Measurements from ENCODE around the gene CHKB.
A peak's percentile ranks its signal among the peaks of the same experiment; 100 is the strongest.
"Not testable (repeated sequence)": the region's sequence is repeated elsewhere in the genome, so short reads cannot be mapped to it uniquely, and the experiment has no call there.

CHKB gene, protein sequence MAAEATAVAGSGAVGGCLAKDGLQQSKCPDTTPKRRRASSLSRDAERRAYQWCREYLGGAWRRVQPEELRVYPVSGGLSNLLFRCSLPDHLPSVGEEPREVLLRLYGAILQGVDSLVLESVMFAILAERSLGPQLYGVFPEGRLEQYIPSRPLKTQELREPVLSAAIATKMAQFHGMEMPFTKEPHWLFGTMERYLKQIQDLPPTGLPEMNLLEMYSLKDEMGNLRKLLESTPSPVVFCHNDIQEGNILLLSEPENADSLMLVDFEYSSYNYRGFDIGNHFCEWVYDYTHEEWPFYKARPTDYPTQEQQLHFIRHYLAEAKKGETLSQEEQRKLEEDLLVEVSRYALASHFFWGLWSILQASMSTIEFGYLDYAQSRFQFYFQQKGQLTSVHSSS

DNA sequence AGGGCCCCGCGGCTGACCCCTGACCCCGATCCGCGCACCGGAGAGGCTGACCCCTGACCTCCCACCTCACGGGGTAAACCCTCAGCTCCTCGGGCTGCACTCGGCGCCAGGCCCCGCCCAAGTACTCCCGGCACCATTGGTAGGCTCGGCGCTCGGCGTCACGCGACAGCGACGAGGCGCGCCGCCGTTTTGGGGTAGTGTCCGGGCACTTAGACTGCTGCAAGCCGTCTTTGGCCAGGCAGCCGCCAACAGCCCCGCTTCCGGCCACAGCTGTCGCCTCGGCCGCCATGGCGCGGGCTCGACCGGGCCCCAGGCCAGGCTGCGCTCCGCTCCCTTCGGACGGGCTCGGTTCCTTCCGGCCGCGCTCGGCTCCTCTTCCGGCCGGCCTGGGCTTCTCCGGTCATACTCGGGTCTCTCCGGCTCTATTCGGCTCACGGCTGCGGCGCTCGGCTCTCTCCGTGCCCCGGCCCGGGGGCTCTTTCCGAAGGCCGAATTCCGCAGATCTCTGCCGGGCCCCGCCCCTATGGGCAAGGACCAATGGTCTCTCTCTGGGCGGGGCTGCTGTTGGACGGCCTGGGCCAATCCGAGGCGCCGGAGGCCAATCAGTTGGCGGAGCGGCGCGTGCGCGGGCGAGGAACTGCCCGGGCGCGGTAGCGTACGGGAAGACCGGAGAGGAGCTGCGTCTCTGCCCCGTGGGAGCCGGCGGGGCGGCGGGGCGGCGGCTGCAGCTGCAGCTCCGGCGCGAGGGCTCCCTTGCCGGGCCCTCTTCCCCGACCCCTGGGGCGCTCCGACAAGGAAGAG is at the start of gene CHKB:
Gene CHKB (minus strand): TSS at position 357 of the 801 bp plus-strand sequence. CDS start 68 bp downstream, at position 289.
- DNase-seq = peak; percentile 94 to 99 (median 96)

GRCh38 chr22:50630376-50630775 is 47.7 kb upstream of the CHKB start:
- no peak for DNase-seq

- no peak for DNase-seq
Measured at GRCh38 chr22:50628543-50629134, 46.0 kb upstream of the CHKB start.

GRCh38 chr22:50627642-50628542 is 45.2 kb upstream of the CHKB start, which contains the start of gene ARSA:
Gene ARSA (minus strand): TSS chr22:50628152. CDS start chr22:50627779, 373 bp downstream.
- DNase-seq = peak; percentile 49 to 67 (median 61)

DNA sequence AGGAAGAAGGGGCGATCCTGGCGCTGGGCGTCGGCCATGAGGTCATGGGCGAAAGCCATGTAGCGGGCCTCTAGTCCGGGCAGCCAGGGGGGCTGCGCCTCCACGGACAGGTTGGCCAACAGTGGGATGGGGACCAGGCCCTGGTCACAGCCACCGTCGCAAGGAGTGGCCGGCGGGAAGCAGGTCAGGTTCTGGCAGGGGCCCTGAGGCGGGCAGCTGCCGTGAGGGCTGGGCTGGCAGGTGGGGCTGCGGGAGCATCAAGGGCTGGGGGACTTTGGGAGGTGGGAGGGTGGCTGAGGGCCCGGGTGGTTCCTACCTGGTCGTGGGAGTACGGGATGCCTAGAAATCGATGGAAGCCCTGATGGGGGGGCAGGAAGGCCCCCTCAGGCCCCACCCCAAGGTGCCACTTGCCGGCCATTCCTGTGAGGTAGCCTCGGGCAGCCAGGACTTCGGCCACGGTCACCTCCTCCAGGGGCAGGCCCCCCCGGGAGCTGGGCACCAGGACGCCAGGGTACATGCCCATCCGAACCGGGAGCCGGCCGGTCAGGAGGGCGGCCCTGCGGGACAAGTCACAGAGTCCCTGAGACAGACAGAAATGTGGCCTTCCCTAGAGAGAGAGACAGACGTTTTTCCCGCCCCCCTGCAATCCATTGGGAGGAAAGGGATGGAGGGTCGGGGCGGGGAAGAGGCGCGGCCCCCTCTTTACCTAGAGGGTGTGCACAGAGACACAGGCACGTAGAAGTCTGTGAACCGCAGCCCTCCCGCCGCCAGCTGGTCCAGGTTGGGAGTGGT is 44.4 kb upstream of the CHKB start:
- no peak for DNase-seq

GRCh38 chr22:50626314-50626849 is 43.7 kb upstream of the CHKB start:
- DNase-seq = no peak

- no peak for DNase-seq
Measured at GRCh38 chr22:50625568-50626313, 43.1 kb upstream of the CHKB start.

DNA sequence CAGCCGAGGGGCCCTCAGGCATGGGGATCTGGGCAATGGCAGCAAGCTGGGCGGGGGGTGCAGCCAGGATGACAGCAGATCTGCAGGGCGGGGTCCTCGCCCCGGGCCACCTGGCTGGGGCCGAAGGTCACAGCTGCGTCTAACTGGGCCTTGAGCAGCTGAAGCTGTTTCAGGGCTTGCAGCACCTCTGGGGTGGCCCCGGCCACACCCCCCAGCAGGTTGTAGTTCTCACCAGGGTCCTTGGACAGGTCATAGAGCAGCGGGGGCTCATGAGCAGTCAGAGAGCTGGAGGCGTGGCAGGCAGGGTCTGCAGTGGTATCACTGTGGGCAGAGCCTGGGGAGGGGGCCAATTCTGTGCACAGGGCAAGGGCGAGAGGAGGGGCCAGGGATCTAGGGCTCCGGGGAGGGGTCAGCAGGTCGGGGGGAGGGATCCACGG is 42.5 kb upstream of the CHKB start:
- no peak for DNase-seq

GRCh38 chr22:50624347-50625130 is 41.9 kb upstream of the CHKB start:
- no peak for DNase-seq

- no peak for DNase-seq
Measured at GRCh38 chr22:50622723-50623327, 40.2 kb upstream of the CHKB start.

- DNase-seq = no peak
Measured at GRCh38 chr22:50621948-50622722, 39.5 kb upstream of the CHKB start.

GRCh38 chr22:50621356-50621880 is 38.8 kb upstream of the CHKB start:
- DNase-seq = peak in 1 of 4 experiments; percentile 19

GRCh38 chr22:50620593-50621355 is 38.1 kb upstream of the CHKB start:
- DNase-seq = peak in 2 of 4 experiments; percentile 42 to 46

DNA sequence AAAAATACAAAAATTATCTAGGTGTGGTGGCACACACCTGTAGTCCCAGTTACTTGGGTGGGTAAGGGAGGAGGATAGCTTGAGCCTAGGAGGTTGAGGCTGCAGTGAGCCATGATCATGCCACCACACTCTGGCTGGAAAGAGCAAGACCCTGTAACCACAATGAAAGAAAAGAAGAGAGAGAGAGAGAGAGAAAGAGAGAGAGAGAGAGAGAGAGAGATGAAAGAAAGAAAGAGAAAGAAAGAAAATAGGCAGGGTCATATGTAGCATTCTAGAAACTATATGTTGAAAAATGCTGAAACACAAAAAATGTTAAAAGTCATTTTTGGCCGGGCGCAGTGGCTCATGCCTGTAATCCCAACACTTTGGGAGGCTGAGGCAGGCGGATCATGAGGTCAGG is 31.6 kb upstream of the CHKB start:
- DNase-seq = not testable (repeated sequence)

DNA sequence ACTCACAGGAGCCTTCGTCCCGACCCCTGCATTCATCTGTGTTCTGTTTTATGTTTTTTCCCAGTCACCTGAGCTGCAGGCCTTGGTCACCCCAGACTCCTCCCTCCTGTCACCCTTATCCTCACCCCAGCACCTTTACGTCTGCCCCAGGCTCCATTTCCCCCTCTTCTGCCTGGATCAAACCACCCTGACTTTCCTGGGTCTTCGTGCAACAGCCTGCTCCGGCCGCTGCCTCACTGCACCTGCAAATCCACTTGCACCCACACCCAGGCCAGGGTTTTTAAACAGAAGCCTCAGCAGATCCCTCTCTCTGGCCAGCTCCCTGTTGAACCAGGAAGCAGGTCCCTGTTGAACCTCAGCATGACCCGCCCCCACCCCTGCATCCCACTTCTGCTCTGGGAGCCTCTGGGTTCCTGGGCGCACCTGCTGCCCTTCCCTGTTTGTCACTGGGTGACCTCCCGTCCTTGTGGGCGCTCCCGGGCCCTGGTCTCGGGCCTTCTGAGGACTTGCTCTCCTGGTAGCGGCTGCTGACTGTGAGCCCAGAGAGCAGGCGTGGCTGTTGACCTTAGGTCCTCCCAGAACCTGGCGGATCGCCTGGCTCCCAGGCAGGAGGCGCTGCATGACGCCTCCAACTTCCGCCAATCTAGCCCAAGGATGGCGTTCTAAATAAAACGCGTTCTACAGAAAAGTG is 30.8 kb upstream of the CHKB start:
- DNase-seq = no peak

DNA sequence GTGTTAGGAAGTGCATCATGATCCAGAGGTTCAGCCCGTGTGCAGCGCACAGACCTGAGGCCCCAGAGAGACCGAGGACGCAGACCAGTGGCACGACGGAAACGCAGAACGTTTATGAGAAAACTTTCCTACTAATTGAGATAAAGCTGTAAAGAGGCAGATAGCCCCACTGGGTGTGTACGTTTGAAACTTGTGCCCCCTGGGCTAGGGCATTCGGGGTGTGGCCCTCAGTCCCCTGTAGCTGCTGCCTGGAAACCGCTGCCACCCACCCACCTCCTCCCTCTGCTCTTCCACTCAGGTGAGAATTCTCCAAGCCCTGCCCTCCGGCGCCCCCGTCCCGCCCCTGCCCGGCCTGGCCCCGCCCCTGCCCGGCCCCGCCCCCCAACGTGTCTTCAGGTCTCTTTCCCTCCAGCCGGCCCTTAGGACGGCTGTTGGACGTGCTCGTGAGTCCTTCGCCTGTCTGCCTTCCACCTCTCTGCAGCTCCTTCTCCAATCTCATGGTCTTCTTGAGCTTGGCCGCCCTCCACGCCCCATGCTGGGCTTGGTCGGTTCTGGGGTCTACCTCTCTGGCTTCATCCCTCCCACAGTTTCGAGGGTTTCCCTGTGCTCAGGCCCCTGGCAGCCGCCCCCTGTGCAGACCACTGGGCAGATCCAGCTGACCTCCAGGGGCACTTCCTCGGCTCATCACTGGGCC is 30.0 kb upstream of the CHKB start:
- no peak for DNase-seq
